Cardiac muscle cell (in vitro differentiated cells and primary cell): ENCODE data around the gene PHF12. TPM values are rescaled to one million over a fixed set of nuclear protein-coding genes. Genes with fewer than 3 reads are reported as not detected.
A peak's percentile ranks its signal among the peaks of the same experiment; 100 is the strongest.

Source experiments
- DNase-seq, 2 donors: peaks; one replicate each; pipeline versions ENCODE4 v3.0.0 to v3.0.0-alpha.2; 2010 to 2017; ENCODE audit warnings: low read depth in 1 of 2, low spot score in 1 of 2
- H3K27ac ChIP-seq: fragments of 200-600 bp; sonication (generic); 2 replicates; pipeline ENCODE4 v1.5.1; 2016
- H3K27me3 ChIP-seq: fragments of 200-600 bp; sonication (generic); 2 replicates; pipeline ENCODE4 v1.6.0; 2016; ENCODE audit warnings: control low read depth
- H3K36me3 ChIP-seq: fragments of 200-600 bp; sonication (generic); 2 replicates; pipeline ENCODE4 v1.5.1; 2016; ENCODE audit warnings: control low read depth
- H3K4me1 ChIP-seq: fragments of 200-600 bp; sonication (generic); 2 replicates; pipeline ENCODE4 v1.8.1; 2017; ENCODE audit warnings: low read depth, mild to moderate bottlenecking, mixed run types
- H3K4me3 ChIP-seq: fragments of 200-600 bp; sonication (generic); 2 replicates; pipeline ENCODE4 v1.5.1; 2016; ENCODE audit warnings: mild to moderate bottlenecking
- H3K9me3 ChIP-seq: fragments of 200-600 bp; sonication (generic); 2 replicates; pipeline ENCODE4 v1.5.1; 2017; ENCODE audit warnings: low read depth, mild to moderate bottlenecking, control low read depth
- CTCF ChIP-seq: IDR thresholded peaks from 2 replicates; pipeline ENCODE4 v1.5.1; 2012; ENCODE audit warnings: low read depth, mild to moderate bottlenecking, low read length
- polyA plus RNA-seq: library from polyadenylated mRNA; unstranded; fragments of >200 nt; fragmentation: Nextera tagmentation; extraction: Ambion mirVana; gene quantifications from 2 replicates; pipeline ENCODE4 v1.2.1, GENCODE V29; 2016
- total RNA-seq: library from RNA; depleted of rRNA; stranded (reverse); fragments of >200 nt; gene quantifications from 2 replicates; pipeline ENCODE4 v1.2.3, GENCODE V29; 2016

PHF12 gene
- total and polyA plus RNA-seq, 2 experiments from 2014 or later = 17.9 to 45.6 TPM

- Histone ChIP-seq H3K27me3 (no peaks in the 10 kb centered on the region), H3K9me3 (no peaks in the 10 kb centered on the region), H3K4me3 (no peak overlapping the region), H3K36me3 (peaks cover 15% of the 10 kb centered on the region), H3K27ac (no peak overlapping the region), H3K4me1 (no peaks in the 10 kb centered on the region)
- no peak for DNase-seq
- no peak for TF ChIP-seq CTCF
Measured at GRCh38 chr17:28860363-28860808, 90.9 kb downstream of the PHF12 start.

GRCh38 chr17:28858801-28859355 lies 92.4 kb downstream of the PHF12 start:
- no peak for DNase-seq
- no peak overlapping the region for H3K4me3 ChIP-seq
- no peaks in the 10 kb centered on the region for H3K9me3 ChIP-seq
- H3K27me3 ChIP-seq = no peaks in the 10 kb centered on the region
- H3K27ac ChIP-seq = no peak overlapping the region
- H3K36me3 ChIP-seq = peaks cover 15% of the 10 kb centered on the region
- no peak for TF ChIP-seq CTCF
- H3K4me1 ChIP-seq = no peaks in the 10 kb centered on the region

- TF ChIP-seq CTCF = no peak
- H3K9me3 ChIP-seq = no peaks in the 10 kb centered on the region
- peaks cover 15% of the 10 kb centered on the region for H3K36me3 ChIP-seq
- no peak overlapping the region for H3K27ac ChIP-seq
- no peaks in the 10 kb centered on the region for H3K4me1 ChIP-seq
- no peak for DNase-seq
- H3K4me3 ChIP-seq = no peak overlapping the region
- H3K27me3 ChIP-seq = no peaks in the 10 kb centered on the region
Measured at GRCh38 chr17:28857905-28858800, 93.2 kb downstream of the PHF12 start.

GRCh38 chr17:28856028-28856574 lies 95.2 kb downstream of the PHF12 start:
- Histone ChIP-seq H3K27me3 (no peaks in the 10 kb centered on the region), H3K36me3 (peaks cover 15% of the 10 kb centered on the region), H3K4me1 (no peaks in the 10 kb centered on the region), H3K27ac (no peak overlapping the region), H3K4me3 (no peak overlapping the region), H3K9me3 (no peaks in the 10 kb centered on the region)
- DNase-seq = no peak
- TF ChIP-seq CTCF = no peak

- H3K4me3 ChIP-seq = peak overlapping the region; percentile 61
- no peak for DNase-seq
- no peaks in the 10 kb centered on the region for H3K4me1 ChIP-seq
- peak overlapping the region; percentile 45 for H3K27ac ChIP-seq
- TF ChIP-seq CTCF = no peak
- H3K9me3 ChIP-seq = no peaks in the 10 kb centered on the region
- peaks cover 12% of the 10 kb centered on the region for H3K36me3 ChIP-seq
- no peaks in the 10 kb centered on the region for H3K27me3 ChIP-seq
Measured at GRCh38 chr17:28855336-28855679, 96.0 kb downstream of the PHF12 start.

Other genes starting within 250 kb of the PHF12 start
- 19.4 and 44.8 TPM in 2 replicates for gene PROCA1, start 239.6 kb downstream of the PHF12 start, total RNA-seq
- gene PROCA1, start 239.6 kb downstream of the PHF12 start, polyA plus RNA-seq = 7.8 and 11.1 TPM in 2 replicates
- gene RAB34, start 233.7 kb downstream of the PHF12 start, total RNA-seq = 256 and 276 TPM in 2 replicates
- gene RAB34, start 233.7 kb downstream of the PHF12 start, polyA plus RNA-seq = 177 and 186 TPM in 2 replicates
- 332 and 489 TPM in 2 replicates for gene RPL23A, start 231.5 kb downstream of the PHF12 start, total RNA-seq
- 944 and 1,028 TPM in 2 replicates for gene RPL23A, start 231.5 kb downstream of the PHF12 start, polyA plus RNA-seq
- 3.0 and 7.8 TPM in 2 replicates for gene TLCD1, start 225.3 kb downstream of the PHF12 start, total RNA-seq
- 7.2 and 15.4 TPM in 2 replicates for gene TLCD1, start 225.3 kb downstream of the PHF12 start, polyA plus RNA-seq
- gene NEK8, start 222.7 kb downstream of the PHF12 start, total RNA-seq = 5.0 and 7.7 TPM in 2 replicates
- gene NEK8, start 222.7 kb downstream of the PHF12 start, polyA plus RNA-seq = 9.0 and 13.6 TPM in 2 replicates
- 53.8 and 57.8 TPM in 2 replicates for gene TRAF4, start 207.5 kb downstream of the PHF12 start, total RNA-seq
- gene TRAF4, start 207.5 kb downstream of the PHF12 start, polyA plus RNA-seq = 27.2 and 34.1 TPM in 2 replicates
- 19.4 and 25.5 TPM in 2 replicates for gene FAM222B, start 108.7 kb downstream of the PHF12 start, total RNA-seq
- 30.3 and 34.1 TPM in 2 replicates for gene FAM222B, start 108.7 kb downstream of the PHF12 start, polyA plus RNA-seq
- 32.3 and 44.3 TPM in 2 replicates for gene ERAL1, start 96.5 kb downstream of the PHF12 start, total RNA-seq
- 75.2 and 77.1 TPM in 2 replicates for gene ERAL1, start 96.5 kb downstream of the PHF12 start, polyA plus RNA-seq
- gene FLOT2, start 53.8 kb downstream of the PHF12 start, total RNA-seq = 102 and 110 TPM in 2 replicates
- gene FLOT2, start 53.8 kb downstream of the PHF12 start, polyA plus RNA-seq = 145 and 158 TPM in 2 replicates
- gene DHRS13, start 48.4 kb downstream of the PHF12 start, total RNA-seq = 40.9 and 44.6 TPM in 2 replicates
- gene DHRS13, start 48.4 kb downstream of the PHF12 start, polyA plus RNA-seq = 28.1 and 35.4 TPM in 2 replicates
- gene SEZ6, start 54.5 kb upstream of the PHF12 start, total RNA-seq = 0.07 and 0.21 TPM in 2 replicates
- gene SEZ6, start 54.5 kb upstream of the PHF12 start, polyA plus RNA-seq = 0.91 and 0.95 TPM in 2 replicates
- 6.5 TPM in 2 replicates for gene PIPOX, start 91.6 kb upstream of the PHF12 start, total RNA-seq
- gene PIPOX, start 91.6 kb upstream of the PHF12 start, polyA plus RNA-seq = 3.6 and 5.3 TPM in 2 replicates
- 326 and 564 TPM in 2 replicates for gene MYO18A, start 228.9 kb upstream of the PHF12 start, total RNA-seq
- 186 and 218 TPM in 2 replicates for gene MYO18A, start 228.9 kb upstream of the PHF12 start, polyA plus RNA-seq